Activated naive CD4-positive, alpha-beta T cell treated with anti-CD3 and anti-CD28 coated beads, Interleukin-2, amount 50 U/mL, for 72 hours (primary cell): ENCODE data around the gene DHX40. TPM values are rescaled to one million over a fixed set of nuclear protein-coding genes. Genes with fewer than 3 reads are reported as not detected.

Source experiments
- ATAC-seq, 2 donors: fragments of 150-1000 bp; cut with Tn5 transposase; 2 replicates each; pipeline ENCODE4 v1.10.0; 2021; ENCODE audit warnings: mild to moderate bottlenecking in 2 of 2, moderate library complexity in 2 of 2
- DNase-seq, 2 donors: peaks; one replicate each; pipeline ENCODE4 v3.0.0; 2021 to 2022; ENCODE audit warnings: low spot score in 2 of 2
- H3K27ac Mint-ChIP-seq, 2 donors: one replicate each; pipeline ENCODE4 v1.8.0; 2022; ENCODE audit warnings: mild to moderate bottlenecking in 2 of 2, mixed read lengths in 2 of 2
- H3K36me3 Mint-ChIP-seq, 2 donors: one replicate each; pipeline ENCODE4 v1.8.0; 2022; ENCODE audit warnings: mixed read lengths in 2 of 2
- H3K9me3 Mint-ChIP-seq, 2 donors: one replicate each; pipeline ENCODE4 v1.8.0; 2022; ENCODE audit warnings: mixed read lengths in 2 of 2
- total RNA-seq, 2 donors: library from RNA; stranded (reverse); gene quantifications; one replicate each; pipeline ENCODE4 v1.2.3, GENCODE V29; 2022

DHX40 gene
- total RNA-seq, 2 donors from 2014 or later = 16.4 to 33.1 TPM

GRCh38 chr17:59619035-59619297, 53.6 kb downstream of the DHX40 start:
- Mint-ChIP-seq H3K27ac (peak overlapping the region; percentile 97 to 99), H3K9me3 (no peaks in the 10 kb centered on the region), H3K36me3 (peaks cover 25 to 26% of the 10 kb centered on the region in 2 donors)
- ATAC-seq (no peak), DNase-seq (no peak)

GRCh38 chr17:59619298-59620063, 54.1 kb downstream of the DHX40 start, which contains the start of gene CLTC:
Gene CLTC (plus strand): TSS chr17:59619895. CDS start chr17:59620132, 237 bp downstream.
- DNase-seq (peak; percentile 90 to 94), ATAC-seq (peak; percentile 87 to 89)
- H3K36me3 Mint-ChIP-seq = peaks cover 25 to 28% of the 10 kb centered on the region in 2 donors
- no peaks in the 10 kb centered on the region for H3K9me3 Mint-ChIP-seq
- H3K27ac Mint-ChIP-seq = peak within 1 kb of the TSS; percentile 97 to 99

- H3K27ac Mint-ChIP-seq = peak overlapping the region; percentile 97 to 99
- ATAC-seq = no peak
- H3K36me3 Mint-ChIP-seq = peaks cover 25 to 28% of the 10 kb centered on the region in 2 donors
- no peaks in the 10 kb centered on the region for H3K9me3 Mint-ChIP-seq
- DNase-seq = no peak
Measured at GRCh38 chr17:59620064-59620359, 54.6 kb downstream of the DHX40 start.

GRCh38 chr17:59620518-59621259, 55.3 kb downstream of the DHX40 start:
- peak overlapping the region; percentile 97 to 99 for H3K27ac Mint-ChIP-seq
- ATAC-seq (peak in 1 of 2 donors; percentile 41), DNase-seq (peak; percentile 34 to 65)

GRCh38 chr17:59621771-59622170, 56.4 kb downstream of the DHX40 start:
- peaks cover 25 to 28% of the 10 kb centered on the region in 2 donors for H3K36me3 Mint-ChIP-seq
- DNase-seq (no peak), ATAC-seq (no peak)
- no peak overlapping the region for H3K27ac Mint-ChIP-seq
- H3K9me3 Mint-ChIP-seq = no peaks in the 10 kb centered on the region

More at GRCh38 chr17:59620518-59621259, 55.3 kb downstream of the DHX40 start:
- Mint-ChIP-seq H3K36me3 (peaks cover 25 to 28% of the 10 kb centered on the region in 2 donors), H3K9me3 (no peaks in the 10 kb centered on the region)

- H3K27ac Mint-ChIP-seq = no peak overlapping the region
- H3K36me3 Mint-ChIP-seq = peaks cover 25 to 28% of the 10 kb centered on the region in 2 donors
- ATAC-seq (no peak), DNase-seq (no peak)
- no peaks in the 10 kb centered on the region for H3K9me3 Mint-ChIP-seq
Measured at GRCh38 chr17:59623151-59623550, 57.7 kb downstream of the DHX40 start.

GRCh38 chr17:59626756-59627155, 61.3 kb downstream of the DHX40 start:
- ATAC-seq (no peak), DNase-seq (no peak)
- Mint-ChIP-seq H3K27ac (no peak overlapping the region), H3K36me3 (peaks cover 0 to 37% of the 10 kb centered on the region in 2 donors), H3K9me3 (peaks cover 0 to 3% of the 10 kb centered on the region in 2 donors)

- DNase-seq (no peak), ATAC-seq (no peak)
- Mint-ChIP-seq H3K27ac (no peak overlapping the region), H3K9me3 (peaks cover 0 to 3% of the 10 kb centered on the region in 2 donors), H3K36me3 (peaks cover 0 to 37% of the 10 kb centered on the region in 2 donors)
Measured at GRCh38 chr17:59627274-59627673, 61.9 kb downstream of the DHX40 start.

GRCh38 chr17:59627770-59628171, 62.4 kb downstream of the DHX40 start:
- no peak overlapping the region for H3K27ac Mint-ChIP-seq
- peaks cover 0 to 37% of the 10 kb centered on the region in 2 donors for H3K36me3 Mint-ChIP-seq
- H3K9me3 Mint-ChIP-seq = peaks cover 0 to 3% of the 10 kb centered on the region in 2 donors
- DNase-seq = no peak
- ATAC-seq = peak in 1 of 2 donors; percentile 88

GRCh38 chr17:59629174-59629573, 63.8 kb downstream of the DHX40 start:
- no peak for DNase-seq
- Mint-ChIP-seq H3K27ac (no peak overlapping the region), H3K36me3 (peaks cover 0 to 32% of the 10 kb centered on the region in 2 donors), H3K9me3 (peaks cover 0 to 3% of the 10 kb centered on the region in 2 donors)
- no peak for ATAC-seq

GRCh38 chr17:59631276-59631675, 65.9 kb downstream of the DHX40 start:
- DNase-seq = no peak
- Mint-ChIP-seq H3K36me3 (peaks cover 0 to 32% of the 10 kb centered on the region in 2 donors), H3K9me3 (peaks cover 0 to 3% of the 10 kb centered on the region in 2 donors), H3K27ac (peak overlapping the region; percentile 4 to 48)
- ATAC-seq = no peak

- Mint-ChIP-seq H3K27ac (no peak overlapping the region), H3K36me3 (peaks cover 0 to 32% of the 10 kb centered on the region in 2 donors), H3K9me3 (peaks cover 0 to 3% of the 10 kb centered on the region in 2 donors)
- DNase-seq (no peak), ATAC-seq (no peak)
Measured at GRCh38 chr17:59632398-59632797, 67.0 kb downstream of the DHX40 start.

GRCh38 chr17:59633658-59634359, 68.4 kb downstream of the DHX40 start:
- Mint-ChIP-seq H3K27ac (no peak overlapping the region), H3K36me3 (peaks cover 0 to 25% of the 10 kb centered on the region in 2 donors)

GRCh38 chr17:59634632-59635541, 69.5 kb downstream of the DHX40 start:
- DNase-seq (no peak), ATAC-seq (peak in 1 of 2 donors; percentile 68)
- H3K9me3 Mint-ChIP-seq = peaks cover 0 to 3% of the 10 kb centered on the region in 2 donors
- peak overlapping the region in 1 of 2 donors; percentile 9 for H3K27ac Mint-ChIP-seq
- peaks cover 0 to 15% of the 10 kb centered on the region in 2 donors for H3K36me3 Mint-ChIP-seq

More at GRCh38 chr17:59633658-59634359, 68.4 kb downstream of the DHX40 start:
- DNase-seq (no peak), ATAC-seq (no peak)
- H3K9me3 Mint-ChIP-seq = peaks cover 0 to 3% of the 10 kb centered on the region in 2 donors

- ATAC-seq = no peak
- Mint-ChIP-seq H3K27ac (no peak overlapping the region), H3K9me3 (no peaks in the 10 kb centered on the region), H3K36me3 (no peaks in the 10 kb centered on the region)
- no peak for DNase-seq
Measured at GRCh38 chr17:59637611-59638310, 72.4 kb downstream of the DHX40 start.
